HG03175 (cell line): ENCODE results near the gene GM2A.
A peak's percentile ranks its signal among the peaks of the same experiment; 100 is the strongest.
"Not testable (repeated sequence)": the region's sequence is repeated elsewhere in the genome, so short reads cannot be mapped to it uniquely, and the experiment has no call there.

Experiments used
- ATAC-seq: cut with Tn5 transposase; IDR thresholded peaks from one replicate; pipeline ENCODE4 v1.9.1; 2021; ENCODE audit warnings: mild to moderate bottlenecking, moderate library complexity; ENCODE audit not compliant: unreplicated experiment

Gene GM2A

GRCh38 chr5:151284392-151284967 lies 31.5 kb downstream of the GM2A start:
- no peak for ATAC-seq

GRCh38 chr5:151285683-151286082 lies 32.7 kb downstream of the GM2A start:
- no peak for ATAC-seq

GRCh38 chr5:151286246-151286645 lies 33.3 kb downstream of the GM2A start:
- ATAC-seq, result no peak

- no peak for ATAC-seq
Measured at GRCh38 chr5:151288180-151288579, 35.2 kb downstream of the GM2A start.

- no peak for ATAC-seq
Measured at GRCh38 chr5:151293624-151294023, 40.6 kb downstream of the GM2A start.

GRCh38 chr5:151295138-151295537 lies 42.2 kb downstream of the GM2A start:
- no peak for ATAC-seq

- ATAC-seq, result no peak
Measured at GRCh38 chr5:151295791-151296477, 42.9 kb downstream of the GM2A start.

- ATAC-seq, result no peak
Measured at GRCh38 chr5:151296478-151296830, 43.5 kb downstream of the GM2A start.

- no peak for ATAC-seq
Measured at GRCh38 chr5:151296974-151297373, 44.0 kb downstream of the GM2A start.

GRCh38 chr5:151298063-151298855 lies 45.3 kb downstream of the GM2A start:
- no peak for ATAC-seq

GRCh38 chr5:151303666-151304065 lies 50.7 kb downstream of the GM2A start, which contains the start of gene SLC36A3:
TSS of gene SLC36A3 (minus strand) at chr5:151303766. CDS start at chr5:151303354, 412 bp downstream.
- no peak for ATAC-seq

- not testable (repeated sequence) for ATAC-seq
Measured at GRCh38 chr5:151309266-151309665, 56.3 kb downstream of the GM2A start.

- not testable (repeated sequence) for ATAC-seq
Measured at GRCh38 chr5:151309821-151310220, 56.8 kb downstream of the GM2A start.

- ATAC-seq, result no peak
Measured at GRCh38 chr5:151310932-151311331, 57.9 kb downstream of the GM2A start.

GRCh38 chr5:151312756-151313324 lies 59.9 kb downstream of the GM2A start:
- ATAC-seq, result no peak

GRCh38 chr5:151313357-151313756 lies 60.4 kb downstream of the GM2A start:
- no peak for ATAC-seq

GRCh38 chr5:151315998-151316597 lies 63.1 kb downstream of the GM2A start:
- peak; percentile 81 for ATAC-seq

GRCh38 chr5:151317871-151318270 lies 64.9 kb downstream of the GM2A start:
- ATAC-seq, result no peak

- peak; percentile 78 for ATAC-seq
Measured at GRCh38 chr5:151318850-151319732, 66.1 kb downstream of the GM2A start.
